GM21360 (cell line): ENCODE data around the gene TNRC6B.

Source experiments
- ATAC-seq: cut with Tn5 transposase; IDR thresholded peaks from one replicate; pipeline ENCODE4 v1.9.1; 2021; ENCODE audit warnings: mild to moderate bottlenecking, moderate library complexity; ENCODE audit not compliant: unreplicated experiment

Gene TNRC6B

GRCh38 chr22:40324468-40325305, 147.0 kb downstream of the TNRC6B start:
- ATAC-seq = no peak

GRCh38 chr22:40325315-40325714, 147.6 kb downstream of the TNRC6B start:
- ATAC-seq = no peak

- ATAC-seq = no peak
Measured at GRCh38 chr22:40326905-40327735, 149.4 kb downstream of the TNRC6B start.

- ATAC-seq = no peak
Measured at GRCh38 chr22:40328546-40329456, 151.1 kb downstream of the TNRC6B start.

- ATAC-seq = no peak
Measured at GRCh38 chr22:40329466-40329865, 151.7 kb downstream of the TNRC6B start.

- no peak for ATAC-seq
Measured at GRCh38 chr22:40330086-40330485, 152.4 kb downstream of the TNRC6B start.

- no peak for ATAC-seq
Measured at GRCh38 chr22:40330615-40331014, 152.9 kb downstream of the TNRC6B start.

GRCh38 chr22:40331706-40332105, 154.0 kb downstream of the TNRC6B start:
- ATAC-seq = no peak

- ATAC-seq = no peak
Measured at GRCh38 chr22:40332319-40332781, 154.6 kb downstream of the TNRC6B start.

- no peak for ATAC-seq
Measured at GRCh38 chr22:40334060-40334459, 156.3 kb downstream of the TNRC6B start.

- ATAC-seq = no peak
Measured at GRCh38 chr22:40334899-40335298, 157.2 kb downstream of the TNRC6B start.

GRCh38 chr22:40335358-40335757, 157.6 kb downstream of the TNRC6B start:
- ATAC-seq = no peak

- no peak for ATAC-seq
Measured at GRCh38 chr22:40340044-40340443, 162.3 kb downstream of the TNRC6B start.

- ATAC-seq = no peak
Measured at GRCh38 chr22:40341604-40342003, 163.9 kb downstream of the TNRC6B start.

- no peak for ATAC-seq
Measured at GRCh38 chr22:40342521-40342920, 164.8 kb downstream of the TNRC6B start.

- ATAC-seq = no peak
Measured at GRCh38 chr22:40345271-40345670, 167.5 kb downstream of the TNRC6B start.

GRCh38 chr22:40345815-40346184, 168.1 kb downstream of the TNRC6B start:
- no peak for ATAC-seq

GRCh38 chr22:40346185-40347118, 168.7 kb downstream of the TNRC6B start, which contains the start of gene ADSL:
TSS of gene ADSL (plus strand) at chr22:40346500. CDS start at chr22:40346559, 59 bp downstream.
- peak; percentile 72 for ATAC-seq

GRCh38 chr22:40347300-40347699, 169.6 kb downstream of the TNRC6B start:
- no peak for ATAC-seq
